Embryonic facial prominence (tissue), 1 donor: ENCODE measurements around the gene TENT5C.

ENCODE experiments used
- DNase-seq: peaks from one replicate; pipeline ENCODE4 v3.0.0-alpha.2; 2016; ENCODE audit errors: extremely low spot score

Gene TENT5C

DNA sequence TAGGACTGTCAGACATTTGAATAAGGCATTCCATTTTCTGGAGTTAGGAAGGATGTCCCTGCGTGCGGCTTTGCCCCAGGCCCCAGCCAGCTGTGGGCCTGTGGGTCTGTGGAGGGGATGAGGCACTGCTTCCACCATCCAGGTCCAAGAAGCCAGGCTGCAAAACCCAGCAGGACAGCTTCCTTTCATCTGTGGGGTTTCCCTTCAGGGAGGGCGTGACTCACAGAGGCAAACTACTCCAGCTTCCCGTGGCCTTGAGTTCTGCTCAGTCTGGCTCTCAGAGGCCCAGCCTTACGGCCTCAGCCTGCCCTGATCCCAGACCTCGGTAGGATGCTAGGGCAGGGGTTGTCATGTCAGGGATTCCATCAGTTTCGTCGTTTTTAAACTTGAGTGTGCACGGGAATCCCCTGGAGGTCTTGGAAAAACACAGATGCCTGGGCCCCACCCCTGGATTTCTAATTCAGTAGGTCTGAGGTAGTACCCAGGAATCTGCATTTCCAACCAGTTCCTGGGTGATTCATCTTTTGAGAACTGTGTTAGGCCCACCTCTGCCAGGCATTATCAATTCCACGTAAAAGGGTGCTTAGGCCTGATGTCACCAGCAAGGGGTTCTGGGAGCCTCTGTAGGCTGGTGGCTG lies 32.3 kb upstream of the TENT5C start:
- no peak for DNase-seq

DNA sequence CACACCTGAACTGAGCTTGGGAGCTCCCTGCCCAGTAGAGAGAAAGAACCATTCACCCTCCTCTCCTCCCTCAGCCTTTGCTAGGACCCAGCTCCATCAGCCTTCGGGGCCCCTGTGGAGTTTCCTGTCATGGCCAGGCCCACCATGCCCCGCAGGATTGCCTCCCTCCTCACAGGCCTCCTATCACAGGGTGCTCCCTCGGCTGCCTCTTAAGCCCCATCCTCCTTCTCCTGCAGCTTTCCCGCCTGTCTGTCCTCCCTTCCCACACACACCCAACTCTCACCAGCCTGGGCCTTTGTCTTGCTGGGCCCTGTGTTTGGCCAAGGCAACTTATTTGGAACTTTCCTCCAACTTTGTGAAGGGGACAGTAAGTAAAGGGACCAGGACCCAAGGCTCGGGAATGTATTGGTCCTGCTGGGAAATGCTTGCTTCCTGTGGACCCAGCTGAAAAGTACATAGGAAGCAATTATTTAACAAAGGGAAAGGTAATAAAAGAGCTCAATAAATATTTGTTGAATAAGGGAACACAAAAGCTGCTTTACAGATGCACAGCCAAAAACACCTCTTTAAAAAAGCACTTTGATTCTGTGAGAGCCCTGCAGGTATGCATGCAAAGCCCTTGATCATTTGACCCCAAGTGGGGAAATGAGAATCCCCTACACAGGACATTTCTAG lies 31.6 kb upstream of the TENT5C start:
- DNase-seq = no peak

DNA sequence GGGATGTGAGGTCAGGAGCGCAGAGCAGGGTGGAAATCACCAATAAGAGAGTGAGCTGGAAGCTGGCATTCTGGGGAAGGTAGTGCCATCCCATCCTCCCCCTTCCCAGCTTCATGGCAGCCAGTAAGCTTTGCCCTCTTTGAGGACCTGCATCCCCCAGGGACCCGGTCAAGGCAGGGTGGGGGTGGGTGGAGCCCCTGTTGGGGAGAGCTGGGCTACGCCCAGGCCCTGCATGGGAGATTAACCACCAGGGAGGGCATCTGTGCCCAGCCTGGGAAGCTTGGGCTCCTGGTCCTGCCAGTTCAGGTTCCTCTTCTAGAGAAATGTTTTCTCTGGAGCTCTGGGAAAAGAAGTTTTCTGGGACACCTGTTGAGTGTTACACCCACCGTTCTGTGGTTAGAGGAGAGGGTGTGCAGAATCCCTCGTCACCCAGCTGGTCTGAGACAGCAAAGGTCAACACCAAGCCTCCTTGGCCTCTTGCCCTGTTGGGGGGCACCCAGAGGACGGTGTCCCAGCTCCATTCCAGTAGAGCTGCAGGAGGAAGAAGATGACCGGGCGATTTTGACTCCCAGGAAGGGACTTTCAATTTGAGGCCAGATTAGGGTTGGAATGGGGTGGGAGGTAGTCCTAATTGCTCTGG lies 30.1 kb upstream of the TENT5C start:
- DNase-seq = no peak

DNA sequence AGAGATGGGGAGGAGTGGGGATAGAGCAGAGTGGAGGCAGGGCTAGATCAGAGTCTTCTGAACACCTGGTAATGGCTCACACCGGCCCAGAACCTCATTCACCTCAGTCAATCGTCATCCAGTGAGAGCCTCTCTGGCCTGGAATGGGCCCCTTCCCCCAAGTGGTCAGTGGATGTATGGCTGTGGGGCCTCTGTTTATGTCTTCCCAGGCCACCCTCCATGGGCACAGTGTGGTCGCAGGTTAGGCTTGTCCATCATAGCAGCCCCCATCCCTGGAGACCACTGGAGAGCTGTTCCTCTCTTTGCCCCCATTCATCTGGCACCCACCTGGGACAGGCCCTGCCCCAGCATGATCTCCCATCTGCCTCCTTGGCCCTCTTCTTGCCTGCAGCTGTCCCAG lies 29.6 kb upstream of the TENT5C start:
- no peak for DNase-seq

DNA sequence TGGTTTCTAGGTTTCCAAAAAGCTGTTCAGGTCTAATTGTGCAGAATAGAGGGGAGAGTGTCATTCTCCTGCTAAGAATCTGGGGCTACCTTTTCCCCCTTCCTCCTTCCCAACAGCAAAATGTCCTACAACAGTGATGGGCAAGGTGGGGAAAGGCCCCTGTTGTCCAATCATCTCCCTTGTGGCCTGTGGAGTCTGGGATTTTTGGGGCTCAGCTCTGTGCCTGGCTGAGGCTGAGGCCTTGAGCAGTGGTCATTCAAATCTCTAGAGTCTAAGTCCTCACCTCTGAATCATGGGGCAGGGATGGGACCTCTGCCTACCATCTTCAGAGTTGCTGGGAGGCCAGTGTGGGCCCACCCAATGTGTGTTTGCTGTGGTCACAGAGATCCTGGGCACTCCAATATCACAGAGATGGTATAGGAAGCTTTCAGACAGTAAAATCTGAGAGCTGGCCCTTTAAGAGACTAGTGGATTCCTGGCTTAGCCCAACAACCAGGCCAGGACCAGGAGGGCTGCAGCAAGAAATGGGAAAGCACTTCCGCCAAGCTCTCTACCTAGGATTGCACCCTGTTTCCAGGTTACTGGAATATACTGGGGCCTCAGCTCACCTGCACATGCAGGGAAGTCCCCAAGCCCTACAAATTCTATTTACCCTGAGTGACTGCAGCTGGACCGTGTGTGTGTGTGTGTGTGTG lies 28.5 kb upstream of the TENT5C start:
- no peak for DNase-seq

DNA sequence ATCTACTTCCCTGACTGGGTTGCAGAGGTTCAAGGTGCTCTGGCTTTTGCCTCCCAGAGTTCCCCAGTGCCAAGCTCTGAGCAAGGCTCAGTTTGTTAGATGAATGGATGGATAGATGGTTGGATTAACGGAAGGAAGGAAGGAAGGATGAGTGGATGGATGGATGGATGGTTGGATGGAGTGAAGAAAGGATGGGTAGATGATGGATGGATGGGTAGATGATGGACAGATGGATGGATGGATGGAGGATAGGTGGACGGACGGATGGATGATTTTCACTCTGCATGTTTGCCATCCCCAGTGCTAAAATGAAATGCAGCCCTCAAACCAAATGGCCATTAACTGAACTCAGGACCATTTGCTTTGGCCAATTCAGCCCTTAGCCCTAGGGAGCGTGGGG lies 27.4 kb upstream of the TENT5C start:
- no peak for DNase-seq

DNA sequence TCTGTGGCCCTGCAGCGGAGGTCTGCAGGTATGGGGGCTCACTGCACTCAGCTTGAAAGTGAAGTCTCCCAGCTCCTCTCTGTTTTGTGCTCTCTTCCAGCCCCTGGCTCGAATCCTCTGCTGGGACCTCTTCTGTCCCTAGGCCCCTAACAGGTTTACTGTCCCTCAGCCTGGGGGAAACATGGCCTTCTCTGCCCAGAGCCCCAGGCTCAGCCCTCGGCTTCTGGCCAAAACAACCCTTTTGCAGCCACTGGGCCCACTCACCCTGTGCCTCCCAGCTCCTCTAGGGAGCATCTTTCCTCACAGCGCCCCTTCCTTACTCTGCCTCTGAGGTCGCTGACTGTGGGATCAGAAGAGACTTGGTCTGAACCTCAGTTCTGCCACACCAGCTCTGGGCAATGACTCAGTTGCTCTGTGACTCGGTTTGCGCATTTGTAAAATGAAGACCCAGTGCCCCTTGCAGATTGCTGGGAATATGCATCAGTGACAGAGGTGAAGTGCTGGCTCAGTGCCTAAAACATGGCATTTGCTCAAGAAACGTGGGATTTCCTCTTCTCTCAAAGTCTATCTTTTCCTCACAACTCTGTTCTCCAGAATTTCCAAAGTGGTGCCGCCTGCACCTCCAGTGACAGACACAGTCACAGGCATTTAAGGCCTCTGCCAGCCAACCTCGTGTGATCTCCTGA lies 26.5 kb upstream of the TENT5C start:
- no peak for DNase-seq

DNA sequence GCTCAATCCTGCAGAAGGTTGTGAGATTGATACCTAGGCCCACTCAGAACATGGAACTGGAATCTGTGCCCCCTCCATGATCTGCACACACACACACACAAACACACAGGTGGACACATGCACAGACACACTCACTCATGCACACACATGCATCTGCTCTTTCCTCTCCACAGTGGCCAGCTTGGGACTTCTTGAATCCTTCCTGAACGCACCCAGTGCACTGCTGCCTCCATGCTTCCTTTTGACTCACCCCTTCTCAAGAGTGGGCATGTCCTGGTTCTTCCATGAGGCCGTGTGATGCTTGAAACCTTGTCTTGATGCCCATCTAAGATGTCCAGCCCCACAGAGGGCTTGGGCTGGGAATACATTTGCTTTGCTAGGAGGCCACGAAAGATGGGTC lies 25.4 kb upstream of the TENT5C start:
- DNase-seq = no peak

DNA sequence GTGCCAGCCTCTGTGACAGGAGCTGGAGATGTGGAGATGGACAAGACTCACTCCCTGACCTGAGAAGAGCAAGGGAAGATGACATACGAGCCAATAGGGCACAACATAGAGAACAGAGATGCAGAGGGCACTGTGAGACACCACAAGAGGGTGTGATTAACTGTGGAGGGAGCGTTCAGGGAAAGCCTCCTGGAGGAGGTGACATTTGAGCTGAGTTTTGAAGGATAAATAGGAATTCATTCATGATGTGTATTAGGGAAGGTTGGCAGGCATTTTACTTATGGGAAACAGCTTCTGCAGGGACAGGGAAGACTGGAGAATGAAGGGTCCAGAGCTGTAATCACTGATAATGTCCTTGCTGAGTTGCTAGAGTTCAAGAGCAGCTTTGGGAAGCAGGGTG lies 25.0 kb upstream of the TENT5C start:
- no peak for DNase-seq

DNA sequence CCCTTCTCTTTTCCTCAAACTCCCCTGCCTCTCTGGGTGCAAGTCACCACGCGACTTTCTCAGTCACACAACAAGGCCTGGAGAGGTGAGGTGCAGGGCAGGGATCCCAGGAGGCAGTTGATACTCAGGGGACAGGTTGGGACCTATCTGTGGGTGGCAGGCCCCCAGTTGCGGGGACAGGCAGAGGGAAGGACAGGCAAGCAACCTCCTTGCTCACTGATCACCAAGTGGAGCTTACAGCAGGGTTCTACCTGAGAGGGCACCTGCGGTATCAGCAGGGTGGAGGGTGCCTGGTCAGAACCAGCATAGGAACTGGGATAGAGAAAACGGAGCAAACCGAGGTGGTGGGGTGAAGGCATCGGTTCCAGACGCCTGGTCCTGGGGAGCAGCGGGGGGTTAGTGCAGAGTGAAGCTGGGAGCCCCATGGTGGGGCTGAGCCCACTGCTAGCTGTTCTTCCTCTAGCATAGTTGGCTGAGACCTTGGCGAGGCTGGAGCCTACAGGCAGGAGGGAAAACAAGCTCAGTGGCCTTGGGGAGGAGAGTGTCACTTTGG lies 24.4 kb upstream of the TENT5C start:
- no peak for DNase-seq

DNA sequence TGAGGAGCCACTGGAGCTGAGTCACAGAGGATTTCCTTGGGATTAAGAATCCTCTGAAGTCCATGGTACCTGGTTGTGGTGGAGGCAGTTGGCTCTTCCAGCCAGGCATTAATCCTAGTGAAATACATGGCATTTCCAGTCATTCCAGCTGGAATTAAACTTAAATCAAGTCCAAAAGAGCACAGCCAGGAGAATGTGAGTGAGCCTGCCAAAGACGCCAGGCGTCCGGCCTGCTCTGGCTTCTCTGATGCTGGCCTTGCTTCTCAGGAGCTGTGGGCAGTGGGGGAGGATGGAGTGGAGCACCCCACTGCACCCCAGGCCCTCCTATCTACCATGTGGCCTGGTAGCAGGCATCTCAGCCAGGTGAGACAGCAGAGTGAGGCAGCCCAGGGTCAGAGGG lies 23.4 kb upstream of the TENT5C start:
- no peak for DNase-seq

DNA sequence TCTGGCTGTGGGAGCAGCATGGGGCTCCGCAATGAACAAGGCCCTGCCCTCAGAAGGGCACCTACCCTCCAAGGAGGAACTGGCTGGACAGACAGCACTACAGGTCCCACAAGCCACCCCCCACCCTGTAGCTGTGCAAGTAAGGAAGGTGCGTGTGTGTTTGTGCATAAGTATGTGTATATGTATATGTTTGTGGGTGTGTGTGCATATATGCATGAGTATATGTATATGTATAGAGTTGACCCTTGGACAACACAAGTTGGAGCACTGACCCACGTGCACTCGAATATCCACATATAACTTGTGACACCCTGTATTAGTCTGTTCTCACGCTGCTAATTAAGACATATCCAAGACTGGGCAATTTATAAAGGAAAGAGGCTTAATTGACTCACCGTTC lies 22.6 kb upstream of the TENT5C start:
- no peak for DNase-seq

DNA sequence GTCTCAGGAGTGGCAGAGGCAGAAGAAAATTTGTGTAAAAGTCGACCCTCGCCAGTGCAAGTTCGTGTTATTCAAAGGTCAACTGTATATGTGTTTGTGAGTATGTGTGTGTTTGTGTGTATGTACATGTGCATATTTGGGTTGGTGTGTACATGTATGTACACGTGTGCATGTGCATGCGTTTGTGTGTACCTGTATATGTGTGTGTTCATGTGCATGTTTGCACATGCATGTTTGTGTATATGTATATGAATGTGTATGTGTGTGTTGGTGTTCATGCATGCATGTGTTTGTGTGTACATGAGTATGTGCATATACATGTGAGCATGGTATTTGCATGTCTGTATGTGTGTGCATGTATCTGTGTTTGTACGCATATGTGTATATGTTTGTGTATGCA lies 21.7 kb upstream of the TENT5C start:
- no peak for DNase-seq

DNA sequence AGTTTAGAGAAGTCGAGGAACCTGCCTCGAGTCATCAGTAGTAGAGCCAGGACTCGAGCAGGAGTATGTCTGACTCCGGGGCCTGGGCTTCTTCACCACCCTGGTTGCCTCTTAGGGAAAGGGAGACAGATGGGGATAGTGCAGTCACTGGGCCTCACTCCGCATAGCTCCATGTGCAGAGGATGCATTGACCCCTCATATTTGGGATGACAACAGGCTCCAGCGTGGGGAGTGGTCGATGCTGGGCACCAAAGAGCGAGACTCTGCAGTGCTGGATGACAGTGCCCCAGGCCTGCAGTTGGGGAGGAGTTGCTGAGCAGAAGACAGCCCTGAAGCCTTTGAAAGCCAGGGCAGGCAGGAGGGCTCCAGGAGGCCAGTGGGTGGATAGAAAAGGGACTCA lies 20.8 kb upstream of the TENT5C start:
- no peak for DNase-seq

DNA sequence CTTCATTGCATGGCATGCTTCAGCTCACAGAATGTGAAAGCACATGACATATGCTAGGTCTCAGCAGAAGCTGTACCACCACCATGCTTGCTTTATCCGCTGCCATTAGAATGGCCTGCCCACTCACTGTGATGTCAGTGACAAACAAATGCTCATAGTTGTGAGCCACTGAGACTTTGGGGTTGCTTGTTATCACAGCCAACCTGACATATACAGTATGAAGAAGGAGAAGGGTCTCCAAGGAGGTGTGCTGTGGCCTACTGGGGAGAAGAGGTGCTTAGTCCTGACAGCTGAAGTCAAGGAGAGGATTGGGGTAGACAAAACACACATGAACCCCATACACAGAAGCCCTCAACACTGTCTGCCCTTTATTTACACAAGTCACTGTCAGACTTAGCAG lies 19.5 kb upstream of the TENT5C start:
- no peak for DNase-seq

DNA sequence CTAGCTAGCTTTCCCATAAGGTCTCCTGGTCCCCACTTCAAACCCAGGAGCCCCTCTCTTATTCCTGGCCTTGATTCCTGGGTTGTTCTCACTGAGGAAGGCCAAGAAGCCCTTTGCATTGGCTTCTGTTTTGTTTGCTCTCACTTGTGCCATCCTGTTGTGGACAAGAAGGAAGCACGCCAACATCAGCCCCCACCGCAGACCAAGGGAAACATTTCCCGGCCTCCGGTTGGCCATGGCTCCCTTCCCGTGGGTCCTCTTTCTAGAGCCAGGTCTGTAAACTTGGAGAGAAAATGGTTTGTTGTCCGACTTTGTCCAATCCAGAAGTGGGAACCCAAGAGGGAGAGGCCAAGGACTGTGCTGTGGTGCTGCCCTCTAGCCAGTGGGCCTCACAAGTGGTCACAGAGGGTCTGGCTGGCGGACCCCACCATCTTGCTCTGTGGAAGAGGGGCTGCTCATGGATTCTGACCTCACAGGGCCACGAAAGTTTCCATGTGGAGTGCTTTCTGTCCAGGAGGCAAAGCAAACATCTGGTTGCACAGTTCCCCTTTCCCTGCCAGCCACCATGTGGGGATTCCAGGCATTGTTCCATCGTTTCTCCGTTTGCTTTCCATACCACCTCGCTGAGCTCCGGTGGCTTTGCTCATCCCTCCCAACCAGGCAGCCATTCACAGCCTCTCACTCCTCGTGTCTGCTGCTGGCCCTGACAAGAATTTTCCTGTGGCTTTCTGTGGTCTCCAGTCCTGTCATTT lies 18.9 kb upstream of the TENT5C start:
- DNase-seq = no peak

DNA sequence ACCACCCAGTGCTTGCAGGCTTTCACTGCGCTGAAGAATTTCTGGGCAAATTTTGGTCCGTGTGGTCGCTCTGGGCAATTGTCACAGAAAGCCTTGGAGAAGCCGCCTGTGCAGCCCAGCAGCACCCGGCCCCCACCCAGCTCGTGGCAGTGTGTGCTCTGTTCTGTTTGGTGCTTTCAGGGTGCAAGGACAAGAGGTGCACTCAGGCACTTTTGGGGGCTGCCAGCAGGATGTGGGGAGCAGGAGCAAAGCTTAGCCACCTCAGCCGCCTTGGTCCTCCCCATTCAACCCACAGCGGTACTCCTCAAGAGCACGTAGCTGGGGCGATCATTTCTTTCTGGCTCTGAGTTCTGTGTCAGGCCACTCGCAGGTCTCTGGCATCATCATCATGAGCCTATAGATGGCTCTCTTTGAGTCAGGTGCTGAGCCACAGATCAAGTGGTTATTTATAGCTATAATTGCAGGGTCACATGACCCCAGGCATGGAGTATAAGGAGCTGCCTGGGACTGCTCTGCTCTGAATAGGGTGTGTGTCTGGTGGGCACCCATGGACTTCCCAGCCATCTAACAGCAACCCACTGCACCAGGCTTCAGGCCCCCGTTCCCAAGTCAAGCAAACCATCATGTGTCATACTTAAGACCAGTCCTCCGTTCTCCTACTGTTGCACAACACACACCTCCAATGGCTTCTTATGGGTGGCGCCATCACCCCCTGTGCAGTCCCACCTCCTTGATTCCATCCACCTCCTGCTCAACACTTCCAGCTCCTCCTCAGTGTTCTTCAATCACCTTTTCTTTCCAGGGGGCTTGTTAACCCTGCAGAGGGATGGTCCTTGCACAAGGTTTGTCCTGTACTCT lies 18.1 kb upstream of the TENT5C start:
- DNase-seq = no peak

DNA sequence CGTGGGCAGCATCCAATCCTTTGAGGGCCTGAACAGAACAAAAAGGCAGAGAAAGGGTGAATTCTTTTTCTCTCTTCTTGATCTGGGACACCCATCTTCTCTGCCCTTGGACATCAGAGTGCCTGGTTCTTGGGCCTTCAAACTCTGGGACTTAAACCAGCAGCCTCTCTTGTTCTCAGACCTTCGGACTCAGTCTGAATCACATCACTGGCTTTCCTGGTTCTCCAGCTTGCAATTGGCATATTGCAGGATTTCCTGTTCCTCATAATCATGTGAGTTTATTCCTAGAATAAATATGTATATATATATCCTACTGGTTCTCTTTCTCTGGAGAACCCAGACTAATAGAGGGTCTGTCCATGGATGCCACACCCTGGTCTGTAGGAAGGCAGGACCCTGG lies 16.3 kb upstream of the TENT5C start:
- DNase-seq = no peak

DNA sequence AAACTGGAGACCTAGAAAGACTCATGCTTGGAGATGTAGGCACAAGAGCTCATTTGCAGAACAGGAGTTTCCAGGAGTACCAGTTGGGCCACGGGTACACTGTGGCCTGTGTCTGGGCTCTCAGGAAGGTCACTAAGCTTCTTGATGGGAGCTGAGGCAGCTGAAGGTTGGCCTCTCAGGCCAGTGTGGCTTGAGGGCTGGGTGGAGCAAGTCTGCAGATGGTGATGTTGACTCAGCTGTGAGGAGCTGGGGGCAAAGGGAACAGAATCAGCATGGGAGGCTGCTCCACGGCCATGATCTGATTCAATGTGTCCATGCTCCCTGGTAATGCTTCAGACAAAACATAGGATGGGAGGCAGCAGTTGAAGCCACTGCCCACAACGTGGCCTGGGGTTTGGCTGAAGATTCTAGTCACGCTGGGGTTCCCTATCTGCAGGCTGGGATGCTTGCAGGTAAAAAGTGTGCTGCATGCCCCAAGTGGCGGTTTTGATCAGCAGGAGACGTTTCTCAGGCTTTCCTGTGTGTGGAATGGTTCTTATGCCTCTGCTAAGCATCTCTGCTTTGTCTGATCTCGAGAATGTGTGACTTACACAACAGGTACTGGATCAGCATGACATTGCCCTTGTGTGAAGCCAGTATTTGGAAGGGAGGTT lies 15.4 kb upstream of the TENT5C start:
- no peak for DNase-seq

DNA sequence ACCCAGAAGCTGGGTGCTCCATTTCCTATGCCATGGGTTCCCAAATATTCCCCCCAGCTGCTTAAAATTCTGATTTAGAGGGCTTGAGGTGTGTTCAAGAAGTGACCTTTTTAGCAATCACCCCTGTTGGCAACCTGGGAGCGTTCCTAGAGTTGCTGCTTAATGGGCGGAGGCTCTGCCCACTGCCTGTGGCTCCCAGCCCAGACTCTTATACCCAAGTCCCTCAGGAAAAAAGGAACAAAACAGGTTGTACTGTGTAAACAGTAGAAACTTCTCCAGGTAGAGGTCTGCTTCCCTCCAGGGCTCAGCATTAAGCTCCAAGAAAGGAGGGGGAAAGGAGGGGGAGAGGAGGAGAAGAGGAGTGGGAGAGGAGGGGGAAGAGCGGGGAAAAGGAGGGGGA lies 14.6 kb upstream of the TENT5C start:
- DNase-seq = no peak
